ENCODE results near the gene VPREB3. TPM values are rescaled to one million over a fixed set of nuclear protein-coding genes. Genes with fewer than 3 reads are reported as not detected.

Gene VPREB3
- total RNA-seq, 2 donors from 2014 or later: not detected

DNA sequence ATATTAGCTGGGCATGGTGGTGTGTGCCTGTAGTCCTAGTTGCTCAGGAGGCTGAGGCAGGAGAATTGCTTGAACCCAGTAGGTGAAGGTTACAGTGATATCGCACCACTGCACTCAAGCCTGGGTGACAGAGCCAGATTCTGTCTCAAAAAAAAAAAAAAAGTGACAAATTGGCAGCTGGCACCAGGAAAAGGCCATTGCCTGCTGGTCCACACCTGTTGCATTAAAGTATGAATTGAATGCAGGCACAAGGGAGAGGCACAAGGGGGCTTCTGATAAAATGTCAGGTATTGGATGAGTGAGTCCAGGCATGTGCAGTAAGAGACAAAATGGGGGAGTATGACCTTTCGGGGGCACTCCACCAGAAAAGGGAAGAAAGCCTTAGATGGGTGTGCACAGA is 31.5 kb downstream of the VPREB3 start:
- H3K27me3 ChIP-seq: no peaks in the 10 kb centered on the region

DNA sequence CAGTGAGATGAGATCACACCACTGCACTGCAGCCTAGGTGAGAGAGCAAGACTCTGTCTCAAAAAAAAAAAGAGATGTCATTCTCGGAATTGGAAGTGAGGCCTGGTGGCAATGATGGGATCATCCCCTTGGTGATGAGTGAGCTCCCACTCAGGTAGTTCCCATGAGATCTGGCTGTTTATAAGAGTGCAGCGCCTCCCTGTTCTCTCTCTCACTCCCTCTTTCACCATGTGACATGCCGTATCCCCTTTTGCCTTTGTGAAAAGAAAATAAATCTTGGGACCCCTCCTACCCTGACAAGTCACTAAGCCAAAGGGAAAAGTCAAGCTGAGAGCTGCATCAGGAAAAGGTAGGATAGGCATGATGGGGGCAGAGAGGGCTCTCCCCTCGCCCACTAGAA is 32.1 kb downstream of the VPREB3 start:
- H3K4me3 ChIP-seq: no peak overlapping the region
- no peaks in the 10 kb centered on the region for H3K27me3 ChIP-seq
- H3K9me3 ChIP-seq: no peaks in the 10 kb centered on the region
- no peaks in the 10 kb centered on the region for H3K36me3 ChIP-seq
- TF ChIP-seq, protein P1, sequence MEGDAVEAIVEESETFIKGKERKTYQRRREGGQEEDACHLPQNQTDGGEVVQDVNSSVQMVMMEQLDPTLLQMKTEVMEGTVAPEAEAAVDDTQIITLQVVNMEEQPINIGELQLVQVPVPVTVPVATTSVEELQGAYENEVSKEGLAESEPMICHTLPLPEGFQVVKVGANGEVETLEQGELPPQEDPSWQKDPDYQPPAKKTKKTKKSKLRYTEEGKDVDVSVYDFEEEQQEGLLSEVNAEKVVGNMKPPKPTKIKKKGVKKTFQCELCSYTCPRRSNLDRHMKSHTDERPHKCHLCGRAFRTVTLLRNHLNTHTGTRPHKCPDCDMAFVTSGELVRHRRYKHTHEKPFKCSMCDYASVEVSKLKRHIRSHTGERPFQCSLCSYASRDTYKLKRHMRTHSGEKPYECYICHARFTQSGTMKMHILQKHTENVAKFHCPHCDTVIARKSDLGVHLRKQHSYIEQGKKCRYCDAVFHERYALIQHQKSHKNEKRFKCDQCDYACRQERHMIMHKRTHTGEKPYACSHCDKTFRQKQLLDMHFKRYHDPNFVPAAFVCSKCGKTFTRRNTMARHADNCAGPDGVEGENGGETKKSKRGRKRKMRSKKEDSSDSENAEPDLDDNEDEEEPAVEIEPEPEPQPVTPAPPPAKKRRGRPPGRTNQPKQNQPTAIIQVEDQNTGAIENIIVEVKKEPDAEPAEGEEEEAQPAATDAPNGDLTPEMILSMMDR (IDR thresholded peaks at IDR 0.05): no peak
- no peak overlapping the region for H3K27ac ChIP-seq
- peaks cover 0 to 5% of the 10 kb centered on the region in 2 donors for H3K4me1 ChIP-seq
- DNase-seq (ENCODE audit: low spot score): no peak

More for the DNA sequence above, 31.5 kb downstream of the VPREB3 start:
- Histone ChIP-seq H3K36me3 (no peaks in the 10 kb centered on the region), H3K27ac (no peak overlapping the region), H3K4me1 (no peaks in the 10 kb centered on the region), H3K9me3 (no peaks in the 10 kb centered on the region), H3K4me3 (no peak overlapping the region)
- TF ChIP-seq, protein P1 (IDR thresholded peaks at IDR 0.05): no peak
- DNase-seq (ENCODE audit: low spot score): no peak

DNA sequence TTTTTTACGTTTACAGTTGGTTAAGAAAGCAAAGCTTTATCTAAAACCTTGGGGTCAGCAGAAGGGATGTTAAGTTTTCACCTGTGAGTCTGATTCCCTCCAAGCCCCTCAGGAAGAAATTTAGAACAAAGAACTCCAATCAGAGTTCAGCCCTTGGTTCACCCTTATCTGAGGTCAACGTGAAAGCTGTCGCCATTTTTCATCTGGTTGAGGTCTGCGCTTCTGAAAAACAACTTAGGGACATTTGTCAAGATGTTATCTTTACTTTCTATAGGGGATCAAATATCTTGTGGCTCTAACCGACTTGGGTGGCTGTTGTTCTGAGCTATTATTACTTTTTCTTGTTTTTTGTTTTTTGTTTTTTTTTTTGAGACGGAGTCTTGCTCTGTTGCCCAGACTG is 33.4 kb downstream of the VPREB3 start:
- no peaks in the 10 kb centered on the region for H3K36me3 ChIP-seq
- TF ChIP-seq, protein P1 (IDR thresholded peaks at IDR 0.05): no peak
- no peaks in the 10 kb centered on the region for H3K9me3 ChIP-seq
- H3K4me3 ChIP-seq: no peak overlapping the region
- peaks cover 0 to 14% of the 10 kb centered on the region in 2 donors for H3K4me1 ChIP-seq
- DNase-seq (ENCODE audit: low spot score): no peak
- no peak overlapping the region for H3K27ac ChIP-seq
- no peaks in the 10 kb centered on the region for H3K27me3 ChIP-seq

DNA sequence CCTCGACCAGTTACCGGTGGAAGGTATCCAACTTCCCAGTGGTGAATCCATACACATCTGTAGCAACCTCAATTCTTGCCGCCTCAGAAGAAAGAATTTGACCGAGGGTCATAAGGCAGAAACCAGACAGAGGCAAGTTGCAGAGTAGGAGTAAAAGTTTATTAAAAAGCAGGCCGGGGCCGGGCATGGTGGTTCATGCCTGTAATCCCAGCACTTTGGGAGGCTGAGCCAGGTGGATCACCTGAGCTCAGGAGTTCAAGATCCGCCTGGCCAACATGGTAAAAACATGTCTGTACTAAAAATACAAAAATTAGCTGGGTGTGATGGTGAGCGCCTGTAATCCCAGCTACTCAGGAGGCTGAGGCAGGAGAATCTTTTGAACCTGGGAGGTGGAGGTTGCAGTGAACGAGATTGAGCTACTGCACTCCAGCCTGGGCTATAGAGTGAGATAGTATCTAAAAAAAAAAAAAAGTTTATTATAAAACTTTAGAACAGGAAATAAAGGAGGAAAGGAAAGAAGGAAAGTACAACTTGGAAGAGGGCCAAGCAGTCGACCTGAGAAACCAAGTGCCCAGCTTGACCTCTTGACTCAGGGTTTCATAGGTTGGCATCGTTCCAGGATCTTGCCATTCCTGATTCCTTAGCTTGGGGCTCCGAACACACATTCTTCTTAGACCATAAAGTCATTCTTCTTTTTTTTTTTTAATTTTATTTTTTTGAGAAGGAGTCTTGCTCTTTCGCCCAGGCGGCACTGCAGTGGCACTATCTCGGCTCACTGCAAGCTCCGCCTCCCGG is 35.7 kb downstream of the VPREB3 start:
- DNase-seq (ENCODE audit: low spot score): no peak
- H3K9me3 ChIP-seq: no peaks in the 10 kb centered on the region
- H3K4me1 ChIP-seq: peaks cover 0 to 14% of the 10 kb centered on the region in 2 donors
- H3K27me3 ChIP-seq: no peaks in the 10 kb centered on the region
- no peak overlapping the region for H3K27ac ChIP-seq
- TF ChIP-seq, protein P1 (IDR thresholded peaks at IDR 0.05): no peak
- no peak overlapping the region for H3K4me3 ChIP-seq
- H3K36me3 ChIP-seq: no peaks in the 10 kb centered on the region

DNA sequence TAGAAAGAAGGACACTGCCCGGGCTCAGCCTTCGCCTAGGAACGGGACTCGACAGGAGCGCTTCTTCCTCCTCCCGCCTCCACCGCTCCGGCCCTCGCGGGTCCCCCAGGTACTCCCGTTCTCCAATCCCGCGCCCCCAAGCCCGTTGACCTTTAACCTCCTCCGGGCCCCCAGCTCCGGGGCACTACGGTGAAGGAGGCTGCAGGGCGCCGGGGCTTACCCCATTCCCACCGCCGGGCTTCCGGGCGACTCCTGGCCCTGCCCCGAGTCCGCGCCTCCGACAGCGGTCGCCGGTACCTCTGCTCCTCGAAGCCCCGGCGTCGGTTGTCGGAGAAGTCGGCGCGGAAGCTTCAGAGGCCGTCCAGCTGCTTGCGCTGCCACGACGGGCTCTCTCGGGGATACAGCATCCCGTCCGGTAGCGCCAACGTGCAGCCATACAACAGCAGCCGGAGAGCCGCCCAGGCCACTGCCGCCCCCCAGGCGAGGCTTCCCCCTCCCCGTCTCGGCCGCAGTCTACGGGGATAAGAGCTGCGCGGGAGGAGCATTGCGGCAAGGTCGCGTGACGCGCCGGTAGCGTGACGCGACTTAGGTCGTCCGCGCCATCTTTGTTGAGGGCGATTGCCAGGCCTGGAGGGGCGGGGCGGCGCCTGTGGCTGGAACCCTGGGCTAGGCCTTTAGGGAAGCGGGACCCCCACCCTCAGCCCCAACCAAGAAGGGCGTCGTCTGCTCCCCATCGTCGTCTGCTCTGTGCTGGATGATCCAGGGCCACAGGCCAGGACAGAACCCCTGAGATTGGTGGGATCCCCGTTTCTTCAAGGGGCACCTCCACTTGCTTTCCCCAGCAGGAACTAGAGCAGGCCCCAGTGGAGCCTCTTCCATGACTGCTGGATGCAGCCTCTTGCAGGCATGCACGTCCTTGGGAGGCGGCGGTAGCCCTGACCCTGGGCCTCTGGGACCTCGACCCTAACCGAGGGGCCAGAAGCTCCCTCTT is 37.1 kb downstream of the VPREB3 start:
- Histone ChIP-seq H3K27me3 (no peaks in the 10 kb centered on the region), H3K36me3 (peaks cover 3% of the 10 kb centered on the region), H3K4me1 (peaks cover 0 to 14% of the 10 kb centered on the region in 2 donors), H3K4me3 (peak overlapping the region; percentile 77 to 87), H3K9me3 (no peaks in the 10 kb centered on the region), H3K27ac (peak overlapping the region; percentile 70 to 71)
- DNase-seq (ENCODE audit: low spot score): peak; percentile 87
- TF ChIP-seq, protein P1 (IDR thresholded peaks at IDR 0.05): no peak

All from right atrium auricular region (tissue), 2 donors.